Esophagus (tissue), 2 donors: Measurements from ENCODE around the gene TTC33. TPM values are rescaled to one million over a fixed set of nuclear protein-coding genes. Genes with fewer than 3 reads are reported as not detected.

Experiments
- H3K27ac ChIP-seq, 2 donors: one replicate each; pipeline ENCODE4 v1.5.1; 2013; ENCODE audit warnings: low read depth in 2 of 2, mild to moderate bottlenecking in 2 of 2, inconsistent platforms in 1 of 2, low read length in 1 of 2, moderate library complexity in 1 of 2
- H3K27me3 ChIP-seq, 2 donors: one replicate each; pipeline ENCODE4 v1.6.1; 2013; ENCODE audit warnings: low read length in 2 of 2, control low read depth in 1 of 2, mild to moderate bottlenecking in 1 of 2; ENCODE audit not compliant: insufficient read depth in 2 of 2, control insufficient read depth in 1 of 2
- H3K36me3 ChIP-seq, 2 donors: one replicate each; pipeline ENCODE4 v1.6.1; 2013; ENCODE audit warnings: low read length in 1 of 2; ENCODE audit not compliant: control insufficient read depth in 2 of 2, insufficient read depth in 2 of 2
- H3K4me1 ChIP-seq, 2 donors: one replicate each; pipeline ENCODE4 v1.6.1; 2013; ENCODE audit warnings: low read length in 1 of 2; ENCODE audit not compliant: control insufficient read depth in 2 of 2, insufficient read depth in 2 of 2
- H3K4me3 ChIP-seq, 2 donors: one replicate each; pipeline ENCODE4 v1.5.1; 2013; ENCODE audit warnings: low read length in 2 of 2, mild to moderate bottlenecking in 2 of 2, low read depth in 1 of 2, moderate library complexity in 1 of 2
- H3K9me3 ChIP-seq, 2 donors: one replicate each; pipeline ENCODE4 v1.6.1; 2013; ENCODE audit warnings: mild to moderate bottlenecking in 2 of 2, low read depth in 1 of 2, low read length in 1 of 2, moderate library complexity in 1 of 2; ENCODE audit not compliant: control insufficient read depth in 2 of 2, insufficient read depth in 1 of 2
- WGBS, 2 donors: extraction: QIAGEN DNeasy Blood & Tissue Kit; methylation state at CpG; one replicate each; pipeline ENCODE4 v1.1.7; 2013; 5-methylcytosine and 5-hydroxymethylcytosine counted together
- polyA plus RNA-seq, 2 donors: library from polyadenylated mRNA; stranded (reverse); fragments of 200-250 nt; gene quantifications; one replicate each; pipeline ENCODE4 v1.2.3, GENCODE V29; 2013
- donor health status: healthy with polysubstance abuse.
- donor health status: Bipolar disorder and iron deficiency.

The TTC33 gene
- polyA plus RNA-seq, 2 donors, result 3.2 to 3.7 TPM

DNA sequence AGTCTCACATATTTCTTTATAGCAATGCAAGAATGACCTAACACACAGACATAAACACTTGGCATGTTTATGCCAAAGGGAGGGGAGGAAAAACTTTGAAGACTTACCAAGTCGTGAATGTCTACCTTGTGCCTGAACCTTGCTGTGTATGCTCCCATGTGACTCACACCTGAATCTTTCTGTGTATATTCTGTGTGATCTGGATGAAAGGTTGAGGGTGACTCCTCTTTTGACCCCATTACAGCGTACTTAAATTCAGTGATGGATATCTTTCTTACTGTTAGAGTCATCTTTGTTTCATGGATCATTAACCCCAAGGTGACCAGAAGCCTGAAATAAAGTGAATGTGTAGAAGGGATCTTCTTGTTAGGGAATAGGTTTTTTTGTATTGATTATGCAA is 129.0 kb downstream of the TTC33 start:
- 69 to 73% methylated on average over 2 of the region's 2 CpGs for WGBS, 2 donors
- no peaks in the 10 kb centered on the region for H3K9me3 ChIP-seq
- H3K36me3 ChIP-seq, result no peaks in the 10 kb centered on the region
- H3K27ac ChIP-seq, result no peak overlapping the region
- no peaks in the 10 kb centered on the region for H3K27me3 ChIP-seq
- no peaks in the 10 kb centered on the region for H3K4me1 ChIP-seq
- H3K4me3 ChIP-seq, result no peak overlapping the region

DNA sequence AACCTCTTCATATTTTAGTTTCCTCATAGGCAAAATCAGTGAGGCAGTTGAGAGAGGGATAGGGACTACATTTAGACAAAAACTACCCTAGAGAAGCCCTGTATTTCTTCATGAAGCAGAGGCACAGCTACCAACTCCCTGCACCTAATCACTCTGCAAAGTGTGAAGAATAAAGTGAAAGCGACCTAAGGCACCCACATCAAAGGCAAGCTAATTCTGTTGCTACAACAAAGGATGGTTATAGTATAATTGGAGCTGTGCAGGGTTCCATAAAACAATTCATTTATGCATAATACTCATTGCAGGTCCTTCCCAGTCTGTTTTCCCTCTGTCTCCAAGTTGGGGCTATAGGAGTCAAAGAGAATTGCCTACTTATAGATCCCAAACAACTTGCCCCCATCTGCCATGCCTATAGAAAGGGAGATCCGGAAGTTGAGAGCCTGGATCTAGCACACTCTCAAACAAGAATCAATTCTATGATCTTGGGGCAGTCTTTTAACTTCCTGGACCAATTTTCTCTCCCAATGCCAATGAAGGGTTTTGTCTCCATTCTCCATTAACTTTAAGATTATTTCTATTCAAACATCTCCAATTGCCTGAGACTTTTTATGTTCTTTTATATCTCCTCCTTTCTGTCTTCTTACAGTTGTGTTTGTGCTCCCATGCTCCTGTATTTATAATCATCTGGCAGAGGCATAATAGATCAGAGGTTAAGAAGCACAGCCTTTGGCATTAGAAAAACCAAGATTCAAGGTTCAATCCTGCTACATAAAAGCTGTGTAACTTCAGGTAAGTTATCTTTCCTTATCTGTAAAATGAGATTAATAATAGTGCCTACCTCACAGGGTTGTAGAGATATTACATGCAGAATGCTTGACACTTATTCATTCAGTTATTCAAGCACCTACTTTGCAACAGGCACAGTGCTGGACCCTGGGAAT is 132.0 kb downstream of the TTC33 start:
- Histone ChIP-seq H3K36me3 (no peaks in the 10 kb centered on the region), H3K4me1 (no peaks in the 10 kb centered on the region), H3K27ac (no peak overlapping the region), H3K9me3 (no peaks in the 10 kb centered on the region), H3K27me3 (no peaks in the 10 kb centered on the region), H3K4me3 (no peak overlapping the region)
- WGBS, 2 donors, result 56 to 90% methylated on average over 2 of the region's 2 CpGs

DNA sequence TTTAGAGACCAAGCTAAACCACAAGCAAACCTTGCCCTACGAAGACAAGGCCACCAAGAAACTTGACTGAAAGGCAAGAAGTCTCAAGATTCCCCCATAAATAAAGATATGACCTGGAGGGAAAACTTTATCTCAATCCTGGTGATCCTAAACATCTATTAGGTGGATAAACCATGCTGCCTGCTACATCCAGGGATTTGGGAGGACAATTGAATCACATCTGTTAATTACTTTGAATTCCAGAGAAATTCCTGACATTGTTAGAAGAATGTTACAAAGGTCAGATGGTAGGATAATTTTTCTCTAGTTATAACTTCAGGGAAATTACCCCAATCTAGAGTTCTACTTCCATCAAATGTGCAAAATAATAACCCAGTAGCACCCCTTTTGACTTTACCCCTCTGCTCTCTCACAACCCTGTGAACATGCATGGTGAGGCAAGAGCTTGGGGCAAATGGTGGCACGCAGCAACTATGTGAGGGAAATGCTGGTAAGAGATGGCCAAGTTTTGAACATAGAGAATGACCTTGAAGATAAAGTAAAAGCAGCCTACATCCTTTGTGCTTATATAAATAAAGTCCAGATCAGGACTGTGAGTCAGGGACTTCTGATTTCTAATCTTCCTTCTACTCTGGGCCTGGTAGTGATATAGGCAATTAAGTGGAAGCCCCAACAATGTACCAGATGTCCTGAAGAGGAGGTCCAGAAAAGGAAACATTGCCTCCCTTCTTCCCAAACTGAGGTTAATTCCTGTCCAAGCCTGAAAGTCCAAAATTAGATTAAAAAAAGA is 133.1 kb downstream of the TTC33 start:
- no peaks in the 10 kb centered on the region for H3K36me3 ChIP-seq
- no peaks in the 10 kb centered on the region for H3K27me3 ChIP-seq
- no peak overlapping the region for H3K27ac ChIP-seq
- 84 to 93% methylated on average over 2 of the region's 2 CpGs for WGBS, 2 donors
- H3K4me3 ChIP-seq, result no peak overlapping the region
- H3K4me1 ChIP-seq, result no peaks in the 10 kb centered on the region
- no peaks in the 10 kb centered on the region for H3K9me3 ChIP-seq

- Histone ChIP-seq H3K4me1 (no peaks in the 10 kb centered on the region), H3K27me3 (no peaks in the 10 kb centered on the region), H3K4me3 (no peak overlapping the region), H3K36me3 (no peaks in the 10 kb centered on the region), H3K27ac (no peak overlapping the region), H3K9me3 (no peaks in the 10 kb centered on the region)
- WGBS, 2 donors, result 60 to 84% methylated on average over 1 of the region's 1 CpG
Observed at GRCh38 chr5:40619421-40619820, 136.3 kb downstream of the TTC33 start.

DNA sequence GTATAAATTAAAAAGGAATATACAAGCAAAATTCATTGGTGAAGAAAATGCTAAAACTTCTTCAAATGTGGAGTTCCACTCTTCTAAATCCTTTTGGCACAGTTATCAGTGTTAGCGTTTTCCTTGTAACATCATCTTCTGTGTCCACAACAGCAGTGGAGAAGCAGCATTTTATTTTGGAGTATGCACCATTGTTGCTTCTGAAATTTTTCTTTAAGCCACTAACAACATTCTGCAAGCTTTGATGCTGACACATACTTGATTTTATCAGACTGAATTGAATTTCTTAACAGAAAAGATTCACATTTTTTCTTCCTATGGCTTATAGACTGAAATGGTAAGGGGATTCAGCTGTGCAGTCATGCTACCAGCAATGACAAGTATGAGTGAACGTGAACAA is 136.8 kb downstream of the TTC33 start:
- Histone ChIP-seq H3K36me3 (no peaks in the 10 kb centered on the region), H3K4me1 (no peaks in the 10 kb centered on the region), H3K27ac (no peak overlapping the region), H3K9me3 (no peaks in the 10 kb centered on the region), H3K4me3 (no peak overlapping the region), H3K27me3 (no peaks in the 10 kb centered on the region)
- WGBS, 2 donors, result 86% methylated on average over 2 of the region's 2 CpGs

DNA sequence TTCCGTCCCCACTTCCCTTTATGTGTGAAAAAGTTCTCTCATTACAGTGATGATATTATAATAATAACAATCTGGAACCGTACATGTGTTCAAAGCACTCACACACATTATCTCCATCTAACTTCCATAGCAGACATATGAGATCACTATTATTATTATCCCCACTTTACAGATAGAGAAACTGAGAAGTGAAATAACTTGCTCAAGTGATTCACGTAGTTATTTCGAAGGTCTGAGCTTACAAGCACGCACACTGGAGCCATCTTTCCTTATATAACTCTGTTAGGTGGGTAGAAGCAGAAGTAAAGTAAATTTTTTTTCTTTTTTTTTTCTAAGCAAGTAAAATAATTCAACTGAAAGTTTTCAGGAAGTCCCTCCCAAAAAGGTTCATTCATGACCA is 139.0 kb downstream of the TTC33 start:
- 84% methylated on average over 5 of the region's 5 CpGs for WGBS, 2 donors
- H3K27ac ChIP-seq, result no peak overlapping the region

GRCh38 chr5:40615586-40616170 is 140.1 kb downstream of the TTC33 start:
- no peak overlapping the region for H3K4me3 ChIP-seq
- H3K36me3 ChIP-seq, result no peaks in the 10 kb centered on the region
- no peaks in the 10 kb centered on the region for H3K4me1 ChIP-seq
- no peaks in the 10 kb centered on the region for H3K27me3 ChIP-seq
- WGBS, 2 donors, result 67 to 70% methylated on average over 4 of the region's 4 CpGs
- H3K9me3 ChIP-seq, result no peaks in the 10 kb centered on the region
- H3K27ac ChIP-seq, result no peak overlapping the region

More for the DNA sequence above, 139.0 kb downstream of the TTC33 start:
- Histone ChIP-seq H3K36me3 (no peaks in the 10 kb centered on the region), H3K27me3 (no peaks in the 10 kb centered on the region), H3K4me3 (no peak overlapping the region), H3K9me3 (no peaks in the 10 kb centered on the region), H3K4me1 (no peaks in the 10 kb centered on the region)

- H3K4me3 ChIP-seq, result no peak overlapping the region
- no peaks in the 10 kb centered on the region for H3K27me3 ChIP-seq
- H3K4me1 ChIP-seq, result no peaks in the 10 kb centered on the region
- WGBS, 2 donors, result 50 to 63% methylated on average over 3 of the region's 3 CpGs
- no peaks in the 10 kb centered on the region for H3K9me3 ChIP-seq
- H3K36me3 ChIP-seq, result no peaks in the 10 kb centered on the region
- H3K27ac ChIP-seq, result no peak overlapping the region
Observed at GRCh38 chr5:40614923-40615585, 140.7 kb downstream of the TTC33 start.

DNA sequence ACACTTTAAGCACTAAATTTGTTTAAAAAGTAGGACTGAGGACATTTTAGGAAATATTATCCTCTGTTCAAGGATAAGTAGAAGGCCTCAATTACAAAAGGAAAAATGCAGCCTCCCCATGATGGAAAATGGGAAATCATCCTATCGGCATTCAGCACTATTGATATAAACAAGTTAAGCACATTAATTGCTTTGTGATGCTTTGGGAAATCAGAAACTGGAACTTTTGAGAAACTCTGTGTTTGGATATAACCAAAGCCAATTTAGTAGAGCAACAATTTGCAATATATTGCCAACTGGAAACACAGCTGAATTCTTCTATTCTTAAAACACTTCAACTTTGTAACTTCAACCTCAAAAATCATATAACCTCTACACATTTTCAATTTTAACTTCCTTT is 141.3 kb downstream of the TTC33 start:
- no peaks in the 10 kb centered on the region for H3K4me1 ChIP-seq
- H3K36me3 ChIP-seq, result no peaks in the 10 kb centered on the region
- no peaks in the 10 kb centered on the region for H3K27me3 ChIP-seq
- no peak overlapping the region for H3K27ac ChIP-seq
- H3K9me3 ChIP-seq, result no peaks in the 10 kb centered on the region
- H3K4me3 ChIP-seq, result no peak overlapping the region
- WGBS, 2 donors, result 81 to 87% methylated on average over 1 of the region's 1 CpG
